Measurements from ENCODE around the gene DDX10. TPM values are rescaled to one million over a fixed set of nuclear protein-coding genes. Genes with fewer than 3 reads are reported as not detected.
A peak's percentile ranks its signal among the peaks of the same experiment; 100 is the strongest.

DDX10 gene
- polyA plus RNA-seq, 1 donor from 2014 or later = 15.9 TPM

DNA sequence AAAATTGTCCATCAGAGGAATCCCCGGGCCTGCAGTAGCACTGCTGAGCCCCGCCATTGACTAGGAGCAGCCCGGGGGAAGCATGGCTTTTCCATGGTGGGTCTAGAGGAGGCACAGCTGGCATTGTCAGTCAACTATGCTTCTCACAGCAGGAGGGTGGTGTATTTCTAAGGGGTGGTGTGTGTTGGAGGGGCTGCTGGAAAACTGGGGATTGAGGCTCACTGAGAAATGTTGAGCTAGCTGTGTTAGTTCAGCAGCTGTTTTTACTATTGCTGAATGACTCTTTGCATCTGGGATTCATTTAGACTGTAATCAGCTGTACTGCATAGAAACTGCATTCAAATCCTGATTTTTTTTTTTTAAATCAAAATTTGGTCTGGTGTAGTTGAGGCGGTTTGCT lies 5.6 kb downstream of the DDX10 start:
- no peak overlapping the region for H3K9ac ChIP-seq (ENCODE audit: low read length)
- H3F3A ChIP-seq (ENCODE audit: insufficient read depth, low read length, poor library complexity, severe bottlenecking) = no peaks in the 10 kb centered on the region
- no peak overlapping the region for H3K27ac ChIP-seq (ENCODE audit: low read length)
- no peaks in the 10 kb centered on the region for H3K9me3 ChIP-seq (ENCODE audit: low read length)
- H4K20me1 ChIP-seq (ENCODE audit: insufficient read depth) = no peaks in the 10 kb centered on the region
- H3K36me3 ChIP-seq (ENCODE audit: insufficient read depth, low read length) = no peaks in the 10 kb centered on the region
- H3K9me2 ChIP-seq (ENCODE audit: insufficient read depth, low read length) = no peaks in the 10 kb centered on the region
- H2AFZ ChIP-seq (ENCODE audit: low read depth, low read length) = no peak overlapping the region
- TF ChIP-seq EZH2 (IDR thresholded peaks at IDR 0.05; ENCODE audit: borderline replicate concordance, insufficient read depth, low read length, poor library complexity, severe bottlenecking) (no peak), EP300 (conservative IDR thresholded peaks at IDR 0.05; ENCODE audit: poor library complexity, severe bottlenecking) (no peak), TAF1 (IDR thresholded peaks at IDR 0.05; ENCODE audit: low read depth) (no peak), POLR2AphosphoS5 (IDR thresholded peaks at IDR 0.05) (no peak), MXI1 (conservative IDR thresholded peaks at IDR 0.05; ENCODE audit: poor library complexity, severe bottlenecking) (no peak)
- no peak overlapping the region for H3K4me2 ChIP-seq (ENCODE audit: low read length)
- no peaks in the 10 kb centered on the region for H3K79me2 ChIP-seq (replicated peaks; ENCODE audit: insufficient read depth, low read length)
- H3K4me3 ChIP-seq (ENCODE audit: low read length) = no peak overlapping the region
- no peaks in the 10 kb centered on the region for H3K27me3 ChIP-seq (ENCODE audit: insufficient read depth, low read depth, low read length)

DNA sequence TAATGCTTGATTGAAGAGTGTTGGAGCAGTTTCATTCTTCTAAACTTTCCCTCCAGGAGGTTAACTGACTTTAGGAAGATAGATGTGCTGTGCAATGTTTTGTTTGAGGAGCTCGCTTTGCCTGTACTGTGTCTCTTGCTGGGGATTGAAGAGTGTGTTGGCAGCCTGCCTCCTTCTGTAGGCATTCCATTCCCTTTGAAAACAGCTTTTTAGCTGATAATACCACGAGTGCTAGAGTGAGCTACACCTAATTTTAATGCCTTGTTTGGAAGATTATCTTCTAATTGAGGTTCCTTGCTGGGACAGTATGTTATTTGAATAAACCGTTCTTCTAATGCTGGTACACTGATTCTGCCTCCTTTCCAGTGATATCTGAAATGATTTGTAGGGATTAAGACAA lies 7.2 kb downstream of the DDX10 start:
- Histone ChIP-seq H3K79me2 (replicated peaks; ENCODE audit: insufficient read depth, low read length) (no peaks in the 10 kb centered on the region), H3K9me2 (ENCODE audit: insufficient read depth, low read length) (no peaks in the 10 kb centered on the region), H3K27me3 (ENCODE audit: insufficient read depth, low read depth, low read length) (no peaks in the 10 kb centered on the region), H3K9ac (ENCODE audit: low read length) (no peak overlapping the region), H3F3A (ENCODE audit: insufficient read depth, low read length, poor library complexity, severe bottlenecking) (no peaks in the 10 kb centered on the region), H3K4me3 (ENCODE audit: low read length) (peak overlapping the region; percentile 24), H2AFZ (ENCODE audit: low read depth, low read length) (no peak overlapping the region), H4K20me1 (ENCODE audit: insufficient read depth) (no peaks in the 10 kb centered on the region), H3K9me3 (ENCODE audit: low read length) (no peaks in the 10 kb centered on the region), H3K4me2 (ENCODE audit: low read length) (no peak overlapping the region), H3K27ac (ENCODE audit: low read length) (no peak overlapping the region), H3K36me3 (ENCODE audit: insufficient read depth, low read length) (peaks cover 4% of the 10 kb centered on the region)
- TF ChIP-seq MXI1 (conservative IDR thresholded peaks at IDR 0.05; ENCODE audit: poor library complexity, severe bottlenecking) (no peak), EP300 (conservative IDR thresholded peaks at IDR 0.05; ENCODE audit: poor library complexity, severe bottlenecking) (no peak), TAF1 (IDR thresholded peaks at IDR 0.05; ENCODE audit: low read depth) (no peak), SMC3 (conservative IDR thresholded peaks at IDR 0.05; ENCODE audit: poor library complexity) (no peak), RAD21 (conservative IDR thresholded peaks at IDR 0.05) (no peak)
- TF ChIP-seq, protein P1, sequence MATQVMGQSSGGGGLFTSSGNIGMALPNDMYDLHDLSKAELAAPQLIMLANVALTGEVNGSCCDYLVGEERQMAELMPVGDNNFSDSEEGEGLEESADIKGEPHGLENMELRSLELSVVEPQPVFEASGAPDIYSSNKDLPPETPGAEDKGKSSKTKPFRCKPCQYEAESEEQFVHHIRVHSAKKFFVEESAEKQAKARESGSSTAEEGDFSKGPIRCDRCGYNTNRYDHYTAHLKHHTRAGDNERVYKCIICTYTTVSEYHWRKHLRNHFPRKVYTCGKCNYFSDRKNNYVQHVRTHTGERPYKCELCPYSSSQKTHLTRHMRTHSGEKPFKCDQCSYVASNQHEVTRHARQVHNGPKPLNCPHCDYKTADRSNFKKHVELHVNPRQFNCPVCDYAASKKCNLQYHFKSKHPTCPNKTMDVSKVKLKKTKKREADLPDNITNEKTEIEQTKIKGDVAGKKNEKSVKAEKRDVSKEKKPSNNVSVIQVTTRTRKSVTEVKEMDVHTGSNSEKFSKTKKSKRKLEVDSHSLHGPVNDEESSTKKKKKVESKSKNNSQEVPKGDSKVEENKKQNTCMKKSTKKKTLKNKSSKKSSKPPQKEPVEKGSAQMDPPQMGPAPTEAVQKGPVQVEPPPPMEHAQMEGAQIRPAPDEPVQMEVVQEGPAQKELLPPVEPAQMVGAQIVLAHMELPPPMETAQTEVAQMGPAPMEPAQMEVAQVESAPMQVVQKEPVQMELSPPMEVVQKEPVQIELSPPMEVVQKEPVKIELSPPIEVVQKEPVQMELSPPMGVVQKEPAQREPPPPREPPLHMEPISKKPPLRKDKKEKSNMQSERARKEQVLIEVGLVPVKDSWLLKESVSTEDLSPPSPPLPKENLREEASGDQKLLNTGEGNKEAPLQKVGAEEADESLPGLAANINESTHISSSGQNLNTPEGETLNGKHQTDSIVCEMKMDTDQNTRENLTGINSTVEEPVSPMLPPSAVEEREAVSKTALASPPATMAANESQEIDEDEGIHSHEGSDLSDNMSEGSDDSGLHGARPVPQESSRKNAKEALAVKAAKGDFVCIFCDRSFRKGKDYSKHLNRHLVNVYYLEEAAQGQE (IDR thresholded peaks at IDR 0.05; ENCODE audit: borderline replicate concordance) = no peak
- TF ChIP-seq, protein P2, sequence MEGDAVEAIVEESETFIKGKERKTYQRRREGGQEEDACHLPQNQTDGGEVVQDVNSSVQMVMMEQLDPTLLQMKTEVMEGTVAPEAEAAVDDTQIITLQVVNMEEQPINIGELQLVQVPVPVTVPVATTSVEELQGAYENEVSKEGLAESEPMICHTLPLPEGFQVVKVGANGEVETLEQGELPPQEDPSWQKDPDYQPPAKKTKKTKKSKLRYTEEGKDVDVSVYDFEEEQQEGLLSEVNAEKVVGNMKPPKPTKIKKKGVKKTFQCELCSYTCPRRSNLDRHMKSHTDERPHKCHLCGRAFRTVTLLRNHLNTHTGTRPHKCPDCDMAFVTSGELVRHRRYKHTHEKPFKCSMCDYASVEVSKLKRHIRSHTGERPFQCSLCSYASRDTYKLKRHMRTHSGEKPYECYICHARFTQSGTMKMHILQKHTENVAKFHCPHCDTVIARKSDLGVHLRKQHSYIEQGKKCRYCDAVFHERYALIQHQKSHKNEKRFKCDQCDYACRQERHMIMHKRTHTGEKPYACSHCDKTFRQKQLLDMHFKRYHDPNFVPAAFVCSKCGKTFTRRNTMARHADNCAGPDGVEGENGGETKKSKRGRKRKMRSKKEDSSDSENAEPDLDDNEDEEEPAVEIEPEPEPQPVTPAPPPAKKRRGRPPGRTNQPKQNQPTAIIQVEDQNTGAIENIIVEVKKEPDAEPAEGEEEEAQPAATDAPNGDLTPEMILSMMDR (IDR thresholded peaks at IDR 0.05; ENCODE audit: poor library complexity, severe bottlenecking) = no peak

GRCh38 chr11:108672786-108673185 lies 7.9 kb downstream of the DDX10 start:
- H3K9me3 ChIP-seq (ENCODE audit: low read length) = no peaks in the 10 kb centered on the region
- no peaks in the 10 kb centered on the region for H4K20me1 ChIP-seq (ENCODE audit: insufficient read depth)
- H3K9ac ChIP-seq (ENCODE audit: low read length) = no peak overlapping the region
- no peak overlapping the region for H3K4me2 ChIP-seq (ENCODE audit: low read length)
- H2AFZ ChIP-seq (ENCODE audit: low read depth, low read length) = no peak overlapping the region
- H3K9me2 ChIP-seq (ENCODE audit: insufficient read depth, low read length) = no peaks in the 10 kb centered on the region
- peaks cover 4% of the 10 kb centered on the region for H3K36me3 ChIP-seq (ENCODE audit: insufficient read depth, low read length)
- H3K79me2 ChIP-seq (replicated peaks; ENCODE audit: insufficient read depth, low read length) = no peaks in the 10 kb centered on the region
- H3K4me3 ChIP-seq (ENCODE audit: low read length) = no peak overlapping the region
- H3K27me3 ChIP-seq (ENCODE audit: insufficient read depth, low read depth, low read length) = no peaks in the 10 kb centered on the region
- no peak for TF ChIP-seq RAD21 (conservative IDR thresholded peaks at IDR 0.05)
- TF ChIP-seq SMC3 (conservative IDR thresholded peaks at IDR 0.05; ENCODE audit: poor library complexity) = no peak
- H3F3A ChIP-seq (ENCODE audit: insufficient read depth, low read length, poor library complexity, severe bottlenecking) = no peaks in the 10 kb centered on the region
- H3K27ac ChIP-seq (ENCODE audit: low read length) = no peak overlapping the region
